Measurements from ENCODE around the gene MBP. TPM values are rescaled to one million over a fixed set of nuclear protein-coding genes. Genes with fewer than 3 reads are reported as not detected.

The MBP gene
- total RNA-seq, 1 donor from 2014 or later: 9.7 TPM

GRCh38 chr18:77039196-77040130 lies 93.1 kb downstream of the MBP start:
- no peak for DNase-seq (ENCODE audit: low spot score)
- Mint-ChIP-seq H3K4me1 (ENCODE audit: unreplicated experiment) (peaks cover 2% of the 10 kb centered on the region), H3K4me3 (ENCODE audit: unreplicated experiment) (no peak overlapping the region), H3K27me3 (ENCODE audit: unreplicated experiment) (no peaks in the 10 kb centered on the region), H3K9me3 (ENCODE audit: unreplicated experiment) (no peaks in the 10 kb centered on the region), H3K36me3 (ENCODE audit: low read depth, unreplicated experiment) (peaks cover 6% of the 10 kb centered on the region), H3K27ac (ENCODE audit: unreplicated experiment) (no peak overlapping the region)
- TF ChIP-seq CTCF (IDR thresholded peaks at IDR 0.05; ENCODE audit: unreplicated experiment): no peak

GRCh38 chr18:77038182-77038858 lies 94.3 kb downstream of the MBP start:
- DNase-seq (ENCODE audit: low spot score): no peak
- TF ChIP-seq CTCF (IDR thresholded peaks at IDR 0.05; ENCODE audit: unreplicated experiment): no peak
- H3K4me1 Mint-ChIP-seq (ENCODE audit: unreplicated experiment): peaks cover 2% of the 10 kb centered on the region
- H3K27ac Mint-ChIP-seq (ENCODE audit: unreplicated experiment): no peak overlapping the region
- no peak overlapping the region for H3K4me3 Mint-ChIP-seq (ENCODE audit: unreplicated experiment)
- no peaks in the 10 kb centered on the region for H3K9me3 Mint-ChIP-seq (ENCODE audit: unreplicated experiment)
- H3K27me3 Mint-ChIP-seq (ENCODE audit: unreplicated experiment): no peaks in the 10 kb centered on the region
- peaks cover 10% of the 10 kb centered on the region for H3K36me3 Mint-ChIP-seq (ENCODE audit: low read depth, unreplicated experiment)

- peaks cover 2% of the 10 kb centered on the region for H3K4me1 Mint-ChIP-seq (ENCODE audit: unreplicated experiment)
- no peaks in the 10 kb centered on the region for H3K9me3 Mint-ChIP-seq (ENCODE audit: unreplicated experiment)
- H3K27ac Mint-ChIP-seq (ENCODE audit: unreplicated experiment): no peak overlapping the region
- peaks cover 10% of the 10 kb centered on the region for H3K36me3 Mint-ChIP-seq (ENCODE audit: low read depth, unreplicated experiment)
- H3K27me3 Mint-ChIP-seq (ENCODE audit: unreplicated experiment): no peaks in the 10 kb centered on the region
- DNase-seq (ENCODE audit: low spot score): no peak
- no peak for TF ChIP-seq CTCF (IDR thresholded peaks at IDR 0.05; ENCODE audit: unreplicated experiment)
- H3K4me3 Mint-ChIP-seq (ENCODE audit: unreplicated experiment): no peak overlapping the region
These were observed 95.0 kb downstream of the MBP start for GRCh38 chr18:77037567-77037966.

- Mint-ChIP-seq H3K4me3 (ENCODE audit: unreplicated experiment) (no peak overlapping the region), H3K4me1 (ENCODE audit: unreplicated experiment) (peaks cover 2% of the 10 kb centered on the region), H3K9me3 (ENCODE audit: unreplicated experiment) (no peaks in the 10 kb centered on the region), H3K36me3 (ENCODE audit: low read depth, unreplicated experiment) (peaks cover 10% of the 10 kb centered on the region), H3K27me3 (ENCODE audit: unreplicated experiment) (no peaks in the 10 kb centered on the region), H3K27ac (ENCODE audit: unreplicated experiment) (no peak overlapping the region)
- no peak for DNase-seq (ENCODE audit: low spot score)
- TF ChIP-seq CTCF (IDR thresholded peaks at IDR 0.05; ENCODE audit: unreplicated experiment): no peak
These were observed 97.0 kb downstream of the MBP start for GRCh38 chr18:77035380-77036187.
